Endothelial cell of umbilical vein (primary cell): ENCODE results near the gene C3orf85. TPM values are rescaled to one million over a fixed set of nuclear protein-coding genes. Genes with fewer than 3 reads are reported as not detected.
"Not testable (repeated sequence)": the region's sequence is repeated elsewhere in the genome, so short reads cannot be mapped to it uniquely, and the experiment has no call there.

Source experiments
- BruUV-seq: library from RNA; stranded (reverse); fragments of 400-500 nt; replicated peaks from 2 replicates; lab custom pipeline; 2021; lab: Mats Ljungman, UMichigan
- CTCF ChIA-PET: fragments of 300-600, 350-600 bp; sonication (Branson Sonifier 250); formaldehyde crosslinking; loops from one replicate; lab custom pipeline; 2021; ENCODE audit warnings: antibody characterized with exemption, inconsistent platforms; lab: Charles Lee
- POLR2A ChIA-PET: fragments of 300-600, 350-600 bp; sonication (Branson Sonifier 250); formaldehyde crosslinking; loops from one replicate; lab custom pipeline; 2021; ENCODE audit warnings: antibody characterized with exemption, inconsistent platforms; lab: Charles Lee
- DNase-seq: peaks from one replicate; pipeline ENCODE4 v3.0.0-alpha.2; 2011; ENCODE audit warnings: low read depth, low spot score
- FAIRE-seq: peaks from 2 replicates; lab custom pipeline; 2011; peaks lifted over from hg19 to GRCh38; lab: Jason Lieb, UNC
- H2AFZ ChIP-seq: 2 replicates; pipeline ENCODE4 v1.6.0; 2012; ENCODE audit warnings: low read depth, low read length, control low read depth, inconsistent platforms
- H3K27ac ChIP-seq: 2 replicates; pipeline ENCODE4 v1.5.1; 2011; ENCODE audit warnings: low read depth, mild to moderate bottlenecking, control low read depth, low read length, moderate library complexity; ENCODE audit not compliant: insufficient read depth
- H3K27me3 ChIP-seq, 2 experiments: 2 replicates each; pipeline versions ENCODE4 v1.6.0 to v1.6.1; 2011; ENCODE audit warnings: low read length in 2 of 2, mixed read lengths in 1 of 2; ENCODE audit not compliant: control insufficient read depth in 2 of 2, insufficient read depth in 2 of 2
- H3K36me3 ChIP-seq, 2 experiments: 2 replicates in 1 of 2; 3 replicates in 1 of 2; pipeline ENCODE4 v1.5.1; 2011; ENCODE audit warnings: low read length in 2 of 2, mild to moderate bottlenecking in 1 of 2, moderate library complexity in 1 of 2; ENCODE audit not compliant: control insufficient read depth in 2 of 2, insufficient read depth in 2 of 2; ENCODE audit errors: extremely low read depth in 1 of 2
- H3K4me1 ChIP-seq: 3 replicates; pipeline ENCODE4 v1.5.1; 2011; ENCODE audit warnings: mild to moderate bottlenecking, low read length; ENCODE audit not compliant: control insufficient read depth, insufficient read depth; ENCODE audit errors: extremely low read depth
- H3K4me2 ChIP-seq: 2 replicates; pipeline ENCODE4 v1.6.1; 2011; ENCODE audit warnings: low read length, control low read depth, mixed read lengths; ENCODE audit not compliant: insufficient read depth
- H3K4me3 ChIP-seq, 3 experiments: fragments of 200-600 bp in 1 of 3; sonication (generic), shearing (Covaris generic) in 1 of 3; replicated peaks in 1 of 3; 2 replicates each; pipeline ENCODE4 v1.5.1; 2011 to 2016; ENCODE audit warnings: control low read depth in 3 of 3, low read length in 3 of 3, mild to moderate bottlenecking in 2 of 3, inconsistent platforms in 1 of 3, low read depth in 1 of 3, moderate library complexity in 1 of 3; ENCODE audit not compliant: insufficient read depth in 1 of 3
- H3K79me2 ChIP-seq: 2 replicates; pipeline ENCODE4 v1.6.0; 2012; ENCODE audit warnings: low read length, inconsistent platforms; ENCODE audit not compliant: control insufficient read depth, insufficient read depth
- H3K9ac ChIP-seq: replicated peaks from 2 replicates; pipeline ENCODE3; 2011; ENCODE audit warnings: low read length, control low read depth; ENCODE audit not compliant: insufficient read depth; ENCODE audit errors: extremely low read depth
- H3K9me1 ChIP-seq: replicated peaks from 3 replicates; pipeline ENCODE4 v1.6.0; 2011; ENCODE audit warnings: mild to moderate bottlenecking, low read length; ENCODE audit not compliant: control insufficient read depth, insufficient read depth; ENCODE audit errors: extremely low read depth
- H3K9me3 ChIP-seq: replicated peaks from 2 replicates; pipeline ENCODE4 v1.5.1; 2012; ENCODE audit warnings: low read length, inconsistent platforms; ENCODE audit not compliant: control insufficient read depth, insufficient read depth
- H4K20me1 ChIP-seq: replicated peaks from 2 replicates; pipeline ENCODE3; 2011; ENCODE audit warnings: mild to moderate bottlenecking, low read length; ENCODE audit not compliant: control insufficient read depth, insufficient read depth; ENCODE audit errors: extremely low read depth
- GATA2 ChIP-seq: IDR thresholded peaks from 2 replicates; pipeline ENCODE4 v1.7.0; 2011; ENCODE audit warnings: low read depth, mild to moderate bottlenecking, moderate library complexity, mixed read lengths, low read length; ENCODE audit not compliant: insufficient read length, insufficient read depth
- dilution Hi-C: fragments of 300-500 bp; cut with MboI; formaldehyde crosslinking; loops from one replicate; pipeline ENCODE4 v1.15.0; 2019; ENCODE audit warnings: low sequenced_read_pairs; ENCODE audit not compliant: extremely low pct_ligation_motif_present
- intact Hi-C: fragments of 100-400 bp; cut with micrococcal nuclease; formaldehyde crosslinking; loops from one replicate; pipeline ENCODE4 v1.10.0; 2022
- polyA plus RNA-seq, 4 experiments: library from polyadenylated mRNA; depleted of rRNA in 3 of 4; stranded (reverse) in 3 of 4; unstranded in 1 of 4; fragments of >200 nt; gene quantifications; 2 replicates each; pipeline versions ENCODE4 v1.2.1 to v1.2.3, GENCODE V29; 2011 to 2012; ENCODE audit warnings: missing spikeins in 1 of 4
- total RNA-seq: library from RNA; stranded (reverse); gene quantifications from 2 replicates; pipeline ENCODE4 v1.2.3, GENCODE V29; 2021

Gene C3orf85
- total and polyA plus RNA-seq, 2 donors (not counting 3 experiments of a cell fraction or from before 2014, with no cell fraction given) = not detected

DNA sequence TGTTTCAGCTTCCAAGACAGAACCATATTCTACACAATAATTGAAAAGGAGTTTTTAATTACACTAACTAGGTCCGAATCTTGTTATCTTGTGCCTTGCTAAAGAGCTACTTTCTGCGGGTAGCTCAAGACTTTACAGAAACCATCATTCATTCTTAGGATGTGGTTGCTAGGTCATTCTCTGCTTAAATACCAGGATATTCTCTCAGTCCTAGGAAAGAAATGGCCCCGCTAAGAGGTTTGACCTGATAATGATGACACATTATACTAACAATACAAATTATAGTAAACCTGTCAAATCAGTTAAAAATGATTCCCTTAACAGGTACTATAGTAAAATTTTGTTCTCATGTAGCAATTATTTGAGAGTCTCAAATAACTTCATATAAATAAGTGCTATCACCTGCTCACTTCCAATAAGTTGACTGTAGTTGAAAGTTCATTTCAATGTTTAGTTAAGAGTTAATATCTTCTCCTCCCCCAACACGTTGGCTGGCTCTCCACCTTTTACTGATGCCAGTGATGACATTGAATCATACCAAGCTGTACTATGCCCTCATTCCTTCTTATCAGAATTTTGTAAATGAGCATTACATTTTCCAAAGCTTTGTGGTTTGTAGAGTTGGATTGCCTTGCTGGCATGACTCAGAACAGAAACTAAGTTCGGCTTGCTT is 3.6 kb upstream of the C3orf85 start:
- dilution Hi-C loops = no loop called here
- Histone ChIP-seq H3K4me2 (no peak overlapping the region), H3K27ac (no peak overlapping the region), H4K20me1 (no peaks in the 10 kb centered on the region), H3K4me1 (no peaks in the 10 kb centered on the region), H3K9me1 (no peaks in the 10 kb centered on the region), H3K27me3 (no peaks in the 10 kb centered on the region), H3K9me3 (peaks cover 1% of the 10 kb centered on the region), H3K9ac (no peak overlapping the region), H3K4me3 (no peak overlapping the region), H3K79me2 (no peaks in the 10 kb centered on the region), H3K36me3 (no peaks in the 10 kb centered on the region), H2AFZ (no peak overlapping the region)
- POLR2A ChIA-PET = no interaction called here
- DNase-seq = no peak
- TF ChIP-seq GATA2 = no peak
- no TSS peak for BruUV-seq
- FAIRE-seq = no peak
- intact Hi-C loops = no loop called here
- CTCF ChIA-PET = no interaction called here

DNA sequence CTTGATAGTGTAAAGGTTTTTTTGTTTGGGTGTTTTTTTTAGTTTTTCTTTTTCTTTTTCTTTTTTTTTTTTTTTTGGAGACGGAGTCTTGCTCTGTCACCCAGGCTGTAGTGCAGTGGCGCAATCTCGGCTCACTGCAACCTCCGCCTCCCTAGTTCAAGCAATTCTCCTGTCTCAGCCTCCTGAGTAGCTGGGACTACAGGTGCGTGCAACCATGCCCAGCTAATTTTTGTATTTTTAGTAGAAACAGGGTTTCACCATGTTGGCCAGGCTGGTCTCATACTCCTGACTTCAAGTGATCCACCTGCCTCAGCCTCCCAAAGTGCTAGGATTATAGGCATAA is 3.1 kb upstream of the C3orf85 start:
- intact Hi-C loops, H4K20me1 ChIP-seq, dilution Hi-C loops, POLR2A ChIA-PET, CTCF ChIA-PET, BruUV-seq, FAIRE-seq, H3K79me2 ChIP-seq, H3K9me3 ChIP-seq, H3K9me1 ChIP-seq, DNase-seq, H3K4me2 ChIP-seq, H2AFZ ChIP-seq, H3K36me3 ChIP-seq, H3K4me1 ChIP-seq, H3K9ac ChIP-seq, H3K4me3 ChIP-seq, H3K27ac ChIP-seq, H3K27me3 ChIP-seq: not testable (repeated sequence)
